IMR-90 (cell line): ENCODE data around the gene HEXA. TPM values are rescaled to one million over a fixed set of nuclear protein-coding genes. Genes with fewer than 3 reads are reported as not detected.

Source experiments
- ATAC-seq: fragments of 200-7000 bp; cut with Tn5 transposase; 2 replicates; pipeline ENCODE4 v1.9.1; 2020; ENCODE audit warnings: low read depth, mild to moderate bottlenecking, moderate library complexity
- BruUV-seq: library from RNA; stranded (reverse); fragments of 400-500 nt; replicated peaks from 2 replicates; lab custom pipeline; 2021; lab: Mats Ljungman, UMichigan
- CTCF ChIA-PET: fragments of 300-600 bp; formaldehyde crosslinking; extraction: SDS; loops from one replicate; lab custom pipeline; 2021; ENCODE audit warnings: antibody characterized with exemption; lab: Yijun Ruan, JAX
- POLR2A ChIA-PET: fragments of 300-600 bp; sonication (Branson Sonifier 250); formaldehyde crosslinking; loops from one replicate; lab custom pipeline; 2022; ENCODE audit warnings: antibody characterized with exemption; ENCODE audit not compliant: unreplicated experiment; lab: Charles Lee
- DNase-seq: peaks from one replicate; pipeline ENCODE4 v3.0.0; 2013
- H2AFZ ChIP-seq: replicated peaks from 2 replicates; pipeline ENCODE3; 2013; ENCODE audit warnings: low read length, mild to moderate bottlenecking; ENCODE audit not compliant: poor library complexity
- H2AK5ac ChIP-seq: 2 replicates; pipeline ENCODE4 v1.6.1; 2013; ENCODE audit warnings: low read depth, low read length, inconsistent platforms
- H2AK9ac ChIP-seq: replicated peaks from 2 replicates; pipeline ENCODE3; 2013; ENCODE audit warnings: mild to moderate bottlenecking, low read depth, low read length, moderate library complexity; ENCODE audit not compliant: poor library complexity
- H2BK120ac ChIP-seq: 2 replicates; pipeline ENCODE4 v1.6.1; 2013; ENCODE audit warnings: low read depth, low read length, inconsistent platforms
- H2BK15ac ChIP-seq: 3 replicates; pipeline ENCODE4 v1.6.1; 2013; ENCODE audit warnings: low read depth, low read length, inconsistent platforms
- H2BK20ac ChIP-seq: 2 replicates; pipeline ENCODE4 v1.6.1; 2013; ENCODE audit warnings: low read depth, mild to moderate bottlenecking, inconsistent platforms, low read length, moderate library complexity
- H2BK5ac ChIP-seq: 2 replicates; pipeline ENCODE4 v1.6.1; 2013; ENCODE audit warnings: mild to moderate bottlenecking, low read depth, low read length, inconsistent platforms; ENCODE audit not compliant: poor library complexity, severe bottlenecking
- H3K14ac ChIP-seq: replicated peaks from 2 replicates; pipeline ENCODE4 v1.6.1; 2013; ENCODE audit warnings: low read depth, low read length, inconsistent platforms
- H3K18ac ChIP-seq: 2 replicates; pipeline ENCODE4 v1.6.1; 2013; ENCODE audit warnings: low read depth, low read length, control low read depth
- H3K23ac ChIP-seq: 2 replicates; pipeline ENCODE4 v1.6.1; 2013; ENCODE audit warnings: low read depth, low read length, inconsistent platforms
- H3K27ac ChIP-seq: 2 replicates; pipeline ENCODE4 v1.5.1; 2013; ENCODE audit warnings: mild to moderate bottlenecking, control low read depth, low read length; ENCODE audit not compliant: insufficient read depth
- H3K27me3 ChIP-seq: 2 replicates; pipeline ENCODE4 v1.6.1; 2013; ENCODE audit warnings: low read length; ENCODE audit not compliant: control insufficient read depth, insufficient read depth
- H3K36me3 ChIP-seq: 2 replicates; pipeline ENCODE4 v1.6.1; 2013; ENCODE audit warnings: low read length, mixed read lengths; ENCODE audit not compliant: control insufficient read depth, insufficient read depth
- H3K4ac ChIP-seq: 2 replicates; pipeline ENCODE4 v1.6.1; 2013; ENCODE audit warnings: low read depth, low read length, inconsistent platforms
- H3K4me1 ChIP-seq: 2 replicates; pipeline ENCODE4 v1.6.1; 2013; ENCODE audit warnings: low read length, mixed read lengths; ENCODE audit not compliant: control insufficient read depth, insufficient read depth
- H3K4me2 ChIP-seq: 2 replicates; pipeline ENCODE4 v1.6.1; 2013; ENCODE audit warnings: low read depth, mild to moderate bottlenecking, control low read depth, low read length, moderate library complexity
- H3K4me3 ChIP-seq: 2 replicates; pipeline ENCODE4 v1.5.1; 2013; ENCODE audit warnings: low read depth, mild to moderate bottlenecking, control low read depth, low read length, moderate library complexity; ENCODE audit not compliant: insufficient read depth
- H3K56ac ChIP-seq: 2 replicates; pipeline ENCODE4 v1.6.1; 2013; ENCODE audit warnings: low read length, inconsistent platforms; ENCODE audit not compliant: insufficient read depth; ENCODE audit errors: extremely low read depth
- H3K79me1 ChIP-seq, 2 experiments: 2 replicates each; pipeline ENCODE4 v1.6.1; 2013; ENCODE audit warnings: low read length in 2 of 2, inconsistent platforms in 1 of 2, low read depth in 1 of 2
- H3K9ac ChIP-seq: 2 replicates; pipeline ENCODE4 v1.6.1; 2013; ENCODE audit warnings: low read depth, low read length, control low read depth
- H3K9me1 ChIP-seq: 2 replicates; pipeline ENCODE4 v1.6.1; 2013; ENCODE audit warnings: low read length, inconsistent platforms; ENCODE audit not compliant: insufficient read depth
- H3K9me3 ChIP-seq: 2 replicates; pipeline ENCODE4 v1.6.1; 2013; ENCODE audit warnings: low read length; ENCODE audit not compliant: control insufficient read depth, insufficient read depth
- H4K20me1 ChIP-seq: 2 replicates; pipeline ENCODE4 v1.6.1; 2013; ENCODE audit warnings: low read length, inconsistent platforms; ENCODE audit not compliant: insufficient read depth
- H4K5ac ChIP-seq: 2 replicates; pipeline ENCODE4 v1.6.1; 2013; ENCODE audit warnings: mild to moderate bottlenecking, low read depth, low read length, control low read depth
- H4K8ac ChIP-seq, 2 experiments: 2 replicates each; pipeline ENCODE4 v1.6.1; 2013; ENCODE audit warnings: low read depth in 2 of 2, low read length in 2 of 2, control low read depth in 1 of 2, inconsistent platforms in 1 of 2
- H4K91ac ChIP-seq: 2 replicates; pipeline ENCODE4 v1.6.1; 2013; ENCODE audit warnings: low read depth, low read length, inconsistent platforms; ENCODE audit not compliant: insufficient read depth
- BHLHE40 ChIP-seq: fragments of 150-350 bp; IDR thresholded peaks from 2 replicates; pipeline ENCODE4 v1.6.1; 2016; ENCODE audit warnings: mild to moderate bottlenecking, low read depth, low read length
- CHD1 ChIP-seq: IDR thresholded peaks from 2 replicates; pipeline ENCODE4 v1.6.1; 2012; ENCODE audit warnings: low read depth, low read length, improper control_type of control experiment
- FOS ChIP-seq: fragments of 150-350 bp; IDR thresholded peaks from 2 replicates; pipeline ENCODE4 v1.6.1; 2016; ENCODE audit warnings: low read depth, low read length
- MAFK ChIP-seq: IDR thresholded peaks from 2 replicates; pipeline ENCODE4 v1.6.1; 2012; ENCODE audit warnings: low read depth, low read length, improper control_type of control experiment
- MAZ ChIP-seq: IDR thresholded peaks from 2 replicates; pipeline ENCODE4 v1.6.1; 2012; ENCODE audit warnings: low read depth, mild to moderate bottlenecking, low read length, improper control_type of control experiment, moderate library complexity, borderline replicate concordance
- MXI1 ChIP-seq: IDR thresholded peaks from 2 replicates; pipeline ENCODE4 v1.6.1; 2012; ENCODE audit warnings: low read depth, mild to moderate bottlenecking, low read length, moderate library complexity, borderline replicate concordance
- NFE2L2 ChIP-seq: fragments of 150-350 bp; IDR thresholded peaks from 2 replicates; pipeline ENCODE4 v1.6.1; 2016; ENCODE audit warnings: low read depth, mild to moderate bottlenecking, low read length
- POLR2A ChIP-seq: IDR thresholded peaks from 2 replicates; pipeline ENCODE4 v1.6.1; 2012; ENCODE audit warnings: mild to moderate bottlenecking, low read depth, low read length
- RAD21 ChIP-seq: IDR thresholded peaks from 2 replicates; pipeline ENCODE4 v1.6.1; 2012; ENCODE audit warnings: low read length, improper control_type of control experiment
- RCOR1 ChIP-seq: IDR thresholded peaks from 2 replicates; pipeline ENCODE4 v1.6.1; 2012; ENCODE audit warnings: mild to moderate bottlenecking, low read length, improper control_type of control experiment; ENCODE audit not compliant: insufficient replicate concordance
- RFX5 ChIP-seq: IDR thresholded peaks from 2 replicates; pipeline ENCODE4 v1.8.0; 2012; ENCODE audit warnings: low read depth, mild to moderate bottlenecking, low read length, moderate library complexity
- SMC3 ChIP-seq: fragments of 150-350 bp; IDR thresholded peaks from 2 replicates; pipeline ENCODE4 v1.6.1; 2016; ENCODE audit warnings: low read depth, mild to moderate bottlenecking, antibody characterized with exemption, low read length, moderate library complexity
- USF2 ChIP-seq: fragments of 150-350 bp; IDR thresholded peaks from 2 replicates; pipeline ENCODE4 v1.6.1; 2017; ENCODE audit warnings: mild to moderate bottlenecking, antibody characterized with exemption, low read length, low read depth
- WGBS, 2 experiments: methylation state at CpG; one replicate each; pipeline versions ENCODE4 v1.1.5 to v1.1.7; 2013; ENCODE audit warnings: missing lambda C conversion rate in 2 of 2; ENCODE audit not compliant: insufficient read length in 1 of 2; ENCODE audit errors: extremely low coverage in 2 of 2; 5-methylcytosine and 5-hydroxymethylcytosine counted together
- dilution Hi-C: fragments of 300-500 bp; cut with HindIII; formaldehyde crosslinking; loops from one replicate; pipeline ENCODE4 v1.14.3; 2018; ENCODE audit warnings: low sequenced_read_pairs; ENCODE audit not compliant: unreplicated experiment
- in situ Hi-C: fragments of 300-500 bp; cut with MboI; formaldehyde crosslinking; loops from 3 replicates; pipeline ENCODE4 v1.14.3; 2019; ENCODE audit warnings: low sequenced_read_pairs, inconsistent platforms, mixed read lengths
- intact Hi-C: fragments of 100-400 bp; cut with micrococcal nuclease; formaldehyde crosslinking; loops from 2 replicates; pipeline ENCODE4 v1.10.0; 2022
- polyA plus RNA-seq, 3 experiments: library from polyadenylated mRNA; depleted of rRNA; stranded (reverse); fragments of >200 nt; gene quantifications; 2 replicates each; pipeline ENCODE4 v1.2.3, GENCODE V29; 2012; ENCODE audit warnings: low replicate concordance in 1 of 3
- total RNA-seq: library from RNA; depleted of rRNA; stranded (reverse); fragments of >200 nt; gene quantifications from 2 replicates; pipeline ENCODE4 v1.2.3, GENCODE V29; 2012
- TF ChIP-seq, protein P1 (sequence below): conservative IDR thresholded peaks from 2 replicates; pipeline ENCODE4 v1.5.1; 2012; ENCODE audit warnings: mild to moderate bottlenecking, low read depth, low read length, improper control_type of control experiment

HEXA gene
- total and polyA plus RNA-seq, 2 of the 4 experiments (the other 2 are of a cell fraction): 19.4 to 115 TPM

- no peak overlapping the region for H2AK9ac ChIP-seq
- peak overlapping the region; percentile 27 for H3K18ac ChIP-seq
- peak overlapping the region; percentile 89; the same call in 1 of the 2 replicates for H2AK5ac ChIP-seq
- peak overlapping the region; percentile 74; the same call in 1 of the 2 replicates for H3K27ac ChIP-seq
- peak overlapping the region; percentile 76 for H2BK120ac ChIP-seq
- no peaks in the 10 kb centered on the region for H3K79me1 ChIP-seq
- dilution Hi-C loops: no loop called here
- H3K9ac ChIP-seq: 0 out of 2 replicates have a peak overlapping the region, but pooled peaks have one; percentile 12
- ChIA-PET POLR2A (no interaction called here), CTCF (interaction anchor here (1.5 kb wide), 1 partner anchor 26 kb away, joined by 3 read pairs; no protein-coding TSS in a partner anchor)
- no peaks in the 10 kb centered on the region for H3K9me3 ChIP-seq
- H4K5ac ChIP-seq: peak overlapping the region; percentile 19
- peaks cover 5% of the 10 kb centered on the region for H3K36me3 ChIP-seq
- ATAC-seq: peak; percentile 83
- H2AFZ ChIP-seq: peak overlapping the region; percentile 1
- H2BK20ac ChIP-seq: peak overlapping the region; percentile 79
- no peak overlapping the region for H3K4me3 ChIP-seq
- peak overlapping the region; percentile 95 for H2BK5ac ChIP-seq
- H3K4me2 ChIP-seq: peak overlapping the region; percentile 49
- 0 out of 2 replicates have a peak overlapping the region, but pooled peaks have one; percentile 65 for H3K56ac ChIP-seq
- H4K8ac ChIP-seq: peak overlapping the region in 1 of 2 experiments; percentile 74; a peak in 2 of 4 replicates
- peaks cover 6% of the 10 kb centered on the region for H3K4me1 ChIP-seq
- H3K4ac ChIP-seq: peak overlapping the region; percentile 75
- H3K23ac ChIP-seq: peak overlapping the region; percentile 89
- no peaks in the 10 kb centered on the region for H3K27me3 ChIP-seq
- BruUV-seq: no TSS peak
- in situ Hi-C loops: no loop called here
- peaks cover 4% of the 10 kb centered on the region for H3K9me1 ChIP-seq
- 0% methylated on average over 1 of the region's 9 CpGs; no CpG with 5 or more reads in 1 of the 2 experiments for WGBS, 2 experiments
- H4K20me1 ChIP-seq: peaks cover 18% of the 10 kb centered on the region
- peak; percentile 93 for DNase-seq
- H3K14ac ChIP-seq: peak overlapping the region; percentile 41; the same call in 1 of the 2 replicates
- H4K91ac ChIP-seq: no peak overlapping the region; the same call in 1 of the 2 replicates
- intact Hi-C loops: loop anchor here (2.0 kb wide), 1 partner anchor 18 kb away; the partner anchor contains the start of gene CELF6
- H2BK15ac ChIP-seq: 0 out of 3 replicates have a peak overlapping the region, but pooled peaks have one; percentile 27
- no peak for TF ChIP-seq POLR2A
- TF ChIP-seq MAZ: 0 out of 2 replicates have a peak, but pooled peaks have one; percentile 32
- TF ChIP-seq, protein P1, sequence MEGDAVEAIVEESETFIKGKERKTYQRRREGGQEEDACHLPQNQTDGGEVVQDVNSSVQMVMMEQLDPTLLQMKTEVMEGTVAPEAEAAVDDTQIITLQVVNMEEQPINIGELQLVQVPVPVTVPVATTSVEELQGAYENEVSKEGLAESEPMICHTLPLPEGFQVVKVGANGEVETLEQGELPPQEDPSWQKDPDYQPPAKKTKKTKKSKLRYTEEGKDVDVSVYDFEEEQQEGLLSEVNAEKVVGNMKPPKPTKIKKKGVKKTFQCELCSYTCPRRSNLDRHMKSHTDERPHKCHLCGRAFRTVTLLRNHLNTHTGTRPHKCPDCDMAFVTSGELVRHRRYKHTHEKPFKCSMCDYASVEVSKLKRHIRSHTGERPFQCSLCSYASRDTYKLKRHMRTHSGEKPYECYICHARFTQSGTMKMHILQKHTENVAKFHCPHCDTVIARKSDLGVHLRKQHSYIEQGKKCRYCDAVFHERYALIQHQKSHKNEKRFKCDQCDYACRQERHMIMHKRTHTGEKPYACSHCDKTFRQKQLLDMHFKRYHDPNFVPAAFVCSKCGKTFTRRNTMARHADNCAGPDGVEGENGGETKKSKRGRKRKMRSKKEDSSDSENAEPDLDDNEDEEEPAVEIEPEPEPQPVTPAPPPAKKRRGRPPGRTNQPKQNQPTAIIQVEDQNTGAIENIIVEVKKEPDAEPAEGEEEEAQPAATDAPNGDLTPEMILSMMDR: no peak
- TF ChIP-seq MXI1: no peak
- TF ChIP-seq RFX5: no peak
- TF ChIP-seq RAD21: no peak
- TF ChIP-seq NFE2L2: no peak
- TF ChIP-seq SMC3: no peak
- no peak for TF ChIP-seq CHD1
- no peak for TF ChIP-seq FOS
- peak; percentile 22 for TF ChIP-seq RCOR1
- no peak for TF ChIP-seq MAFK
- TF ChIP-seq USF2: no peak
- no peak for TF ChIP-seq BHLHE40
These were observed 37.0 kb downstream of the HEXA start for GRCh38 chr15:72338617-72339321.
